NCI-H2107 treated with DMSO at 0.1 percent for 48 hours (cell line): ENCODE measurements around the gene RNASEH2B.

Experiments
- DNase-seq: peaks from one replicate; lab custom pipeline; 2025; ENCODE audit not compliant: unreplicated experiment; lab: John Stamatoyannopoulos, UW

RNASEH2B gene

GRCh38 chr13:50936679-50937078 lies 27.1 kb downstream of the RNASEH2B start:
- no peak for DNase-seq

GRCh38 chr13:50940509-50940908 lies 30.9 kb downstream of the RNASEH2B start:
- DNase-seq, result no peak

GRCh38 chr13:50941146-50941545 lies 31.6 kb downstream of the RNASEH2B start:
- no peak for DNase-seq

DNA sequence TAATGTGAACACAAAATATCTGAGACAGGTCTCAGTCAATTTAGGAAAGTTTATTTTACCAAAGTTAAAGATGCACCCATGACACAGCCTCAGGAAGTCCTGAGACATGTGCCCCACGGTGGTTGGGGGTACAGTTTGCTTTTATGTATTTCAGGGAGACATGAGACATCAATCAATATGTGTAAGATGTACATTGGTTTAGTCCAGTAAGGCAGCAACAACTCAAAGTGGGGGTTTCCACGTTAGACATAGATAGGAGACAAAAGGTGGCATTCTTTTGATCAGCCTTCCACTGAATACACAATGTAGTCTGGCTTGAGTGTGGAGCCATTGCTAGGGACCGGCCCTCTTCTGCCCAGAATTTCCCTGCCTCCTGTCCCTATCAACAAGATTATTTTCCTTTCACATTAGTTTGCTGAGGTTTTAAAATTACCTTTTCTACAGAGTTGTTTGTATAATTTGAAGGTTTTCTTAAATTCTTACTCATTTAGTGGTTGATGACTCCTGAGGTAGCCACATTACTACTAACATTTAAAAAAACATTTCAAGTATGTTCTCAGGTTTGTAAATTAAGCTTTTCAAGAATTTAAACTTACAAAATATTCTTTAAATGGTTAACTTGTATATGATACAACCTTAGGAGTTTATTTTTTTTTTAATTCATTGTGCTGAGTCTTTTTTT lies 33.2 kb downstream of the RNASEH2B start:
- DNase-seq, result no peak

- DNase-seq, result no peak
These were observed 36.1 kb downstream of the RNASEH2B start for GRCh38 chr13:50945669-50946068.

DNA sequence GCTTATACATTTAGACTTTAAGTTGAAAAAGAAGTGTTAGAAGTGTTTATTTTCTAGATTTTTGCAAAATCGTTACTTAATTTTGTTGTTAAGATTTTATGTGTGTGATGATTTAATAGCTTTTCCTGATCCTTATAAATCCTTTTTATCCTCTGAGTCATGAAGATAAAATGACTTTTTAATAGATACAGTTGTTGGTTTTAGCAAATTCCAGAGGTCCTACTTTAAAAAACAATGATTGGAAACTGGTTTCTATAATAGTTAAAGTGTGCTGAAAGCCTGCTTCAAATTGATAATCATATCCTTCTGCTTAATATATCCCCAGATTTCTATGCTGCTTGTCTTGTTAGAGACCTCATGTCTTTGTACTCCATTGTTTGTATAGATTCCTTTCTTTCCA lies 39.0 kb downstream of the RNASEH2B start:
- DNase-seq, result no peak

DNA sequence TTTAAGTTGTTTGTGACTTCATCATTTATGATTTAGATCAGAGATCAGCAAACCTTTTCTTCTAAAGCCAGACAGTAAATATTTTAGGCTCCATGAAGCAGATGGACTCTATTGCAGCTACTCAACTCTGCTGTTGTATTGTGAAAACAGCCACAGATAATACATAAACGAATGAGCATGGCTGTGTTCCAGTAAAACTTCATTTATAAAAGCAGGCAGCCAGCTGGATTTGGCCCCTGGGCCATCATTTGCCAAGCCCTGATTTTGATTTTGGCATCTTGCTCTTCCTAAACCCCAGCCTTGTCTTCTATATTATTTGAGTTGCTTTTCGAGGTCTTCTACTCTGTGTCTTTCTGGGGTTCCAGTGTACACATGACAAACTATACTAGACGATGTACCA lies 41.3 kb downstream of the RNASEH2B start:
- no peak for DNase-seq

DNA sequence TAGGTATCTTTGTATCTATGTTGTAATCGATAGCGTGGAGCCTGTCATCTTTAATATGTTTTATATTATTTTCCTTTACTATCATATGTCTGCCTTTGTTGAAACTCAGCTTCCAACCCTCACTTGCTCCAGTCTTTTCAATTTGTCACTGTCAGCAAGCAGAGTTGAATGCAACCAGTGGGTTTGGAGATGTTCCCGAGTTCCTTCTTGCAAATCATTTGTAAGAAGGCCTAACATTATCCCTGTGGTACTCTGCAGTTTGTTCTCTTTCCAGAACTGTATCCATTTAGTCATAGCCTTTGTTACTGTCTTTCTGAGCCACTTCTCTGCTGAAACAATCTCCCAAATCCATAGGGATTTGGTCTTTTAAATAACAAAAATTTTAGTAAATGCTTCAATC lies 41.8 kb downstream of the RNASEH2B start:
- DNase-seq, result no peak

DNA sequence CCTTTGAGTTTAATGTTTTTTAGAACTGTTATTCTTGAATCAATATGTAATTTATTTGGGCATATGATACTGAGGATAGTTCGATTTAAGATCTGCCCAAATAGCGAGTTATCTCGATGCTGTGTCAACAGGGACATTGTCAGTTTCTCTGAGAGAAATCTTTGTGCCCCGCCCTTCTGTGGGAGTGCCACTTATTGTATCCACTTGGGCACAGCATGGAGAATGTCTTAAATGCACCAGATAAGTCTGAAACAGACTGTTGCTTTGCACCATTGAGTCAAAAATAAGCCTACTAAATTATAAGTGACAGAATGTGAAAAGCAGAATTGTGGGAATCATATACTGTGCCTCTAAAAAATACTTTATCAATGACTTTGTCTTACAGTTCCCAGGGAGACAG lies 45.6 kb downstream of the RNASEH2B start:
- no peak for DNase-seq

GRCh38 chr13:50955798-50956197 lies 46.2 kb downstream of the RNASEH2B start:
- no peak for DNase-seq

- no peak for DNase-seq
These were observed 48.0 kb downstream of the RNASEH2B start for GRCh38 chr13:50957620-50958019.

GRCh38 chr13:50969691-50970090 lies 60.1 kb downstream of the RNASEH2B start:
- peak; percentile 88 for DNase-seq

- DNase-seq, result no peak
These were observed 61.4 kb downstream of the RNASEH2B start for GRCh38 chr13:50970956-50971355.

GRCh38 chr13:50974268-50974667 lies 64.7 kb downstream of the RNASEH2B start:
- no peak for DNase-seq

DNA sequence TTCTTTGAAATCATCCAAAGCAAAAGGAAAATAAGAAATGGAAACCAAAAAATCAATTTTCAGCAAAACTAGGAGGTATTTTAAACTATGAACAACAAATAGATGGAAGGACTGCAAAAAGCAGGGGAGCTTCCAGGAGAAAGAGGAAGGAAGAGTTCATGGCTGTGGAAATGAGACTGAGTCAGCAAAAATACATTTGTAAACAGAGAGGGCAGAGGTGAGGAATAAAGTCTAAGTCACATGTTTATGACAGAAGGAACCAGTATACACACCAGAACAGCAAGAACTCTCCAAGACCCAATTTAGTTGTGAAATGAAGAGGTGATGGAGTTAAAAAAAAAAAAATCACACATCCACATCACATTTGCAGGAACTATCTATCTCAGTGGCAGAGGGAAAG lies 69.6 kb downstream of the RNASEH2B start:
- DNase-seq, result no peak

- no peak for DNase-seq
These were observed 72.1 kb downstream of the RNASEH2B start for GRCh38 chr13:50981686-50982085.

- DNase-seq, result peak; percentile 20
These were observed 79.9 kb downstream of the RNASEH2B start for GRCh38 chr13:50989476-50989875.

DNA sequence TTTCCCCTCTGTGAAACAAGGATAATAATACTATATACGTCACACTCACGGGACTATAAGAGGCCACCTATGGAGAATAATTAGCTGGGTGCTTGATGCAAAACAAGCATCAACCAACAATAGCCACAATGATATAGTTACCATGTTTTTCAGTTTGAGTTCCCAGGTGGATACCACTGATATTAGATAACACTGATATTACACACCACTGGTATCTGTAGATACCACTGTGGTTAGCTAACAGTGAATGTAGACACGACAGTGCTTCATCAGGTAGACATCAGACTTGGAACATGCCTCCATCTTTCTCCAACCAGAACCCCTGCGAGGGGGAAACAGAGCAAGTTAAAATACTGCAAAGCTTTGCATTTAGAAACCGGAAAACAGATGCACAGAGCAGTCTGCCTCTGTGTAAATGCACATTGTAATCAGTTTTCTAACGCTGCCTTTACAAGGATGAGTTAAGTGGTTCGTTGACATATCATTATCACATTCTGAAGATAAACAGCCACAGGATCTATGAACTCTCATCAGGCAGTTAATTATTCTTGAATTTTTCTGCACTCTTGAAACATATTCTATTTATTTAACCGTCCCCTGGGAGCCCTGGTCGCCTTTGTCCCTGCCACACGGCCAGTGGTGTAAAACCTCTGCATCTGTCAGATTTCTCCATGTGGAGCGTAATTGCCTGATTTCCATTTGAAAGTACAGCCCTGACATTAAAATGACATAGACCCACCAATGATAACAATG lies 80.7 kb downstream of the RNASEH2B start:
- no peak for DNase-seq

DNA sequence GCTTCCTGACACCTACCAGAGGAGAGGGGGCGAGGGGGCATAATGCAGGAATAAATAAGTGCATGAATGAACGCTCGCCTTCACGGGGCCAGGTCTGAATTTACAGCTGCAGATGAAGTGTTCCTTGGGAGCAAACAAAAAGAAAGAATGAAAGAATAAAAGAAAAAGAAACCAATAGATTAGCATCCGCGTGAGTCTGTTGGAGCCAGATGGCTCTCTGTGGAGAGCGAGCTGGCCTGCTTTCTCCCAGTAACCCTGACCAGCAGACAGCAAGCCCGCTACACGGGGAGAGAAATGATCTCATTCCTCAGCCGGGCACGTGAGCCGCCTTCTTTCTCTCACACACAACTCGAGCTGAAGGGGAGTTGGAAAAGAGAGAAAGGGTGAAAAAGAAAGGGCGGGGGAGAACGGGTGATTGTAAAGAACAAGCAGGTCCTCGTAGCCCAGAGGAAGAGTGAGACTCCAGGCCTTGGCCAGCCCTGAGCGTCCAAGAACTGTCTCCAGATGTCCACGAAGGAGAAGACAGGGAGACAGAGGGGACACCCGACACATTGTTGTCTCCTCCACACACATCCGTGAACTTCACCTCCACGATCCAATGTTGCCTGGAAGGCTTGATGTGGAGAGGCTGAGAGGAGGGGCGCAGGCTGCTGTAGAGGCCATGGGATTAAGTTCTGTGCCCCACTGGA lies 81.4 kb downstream of the RNASEH2B start:
- DNase-seq, result peak; percentile 48

DNA sequence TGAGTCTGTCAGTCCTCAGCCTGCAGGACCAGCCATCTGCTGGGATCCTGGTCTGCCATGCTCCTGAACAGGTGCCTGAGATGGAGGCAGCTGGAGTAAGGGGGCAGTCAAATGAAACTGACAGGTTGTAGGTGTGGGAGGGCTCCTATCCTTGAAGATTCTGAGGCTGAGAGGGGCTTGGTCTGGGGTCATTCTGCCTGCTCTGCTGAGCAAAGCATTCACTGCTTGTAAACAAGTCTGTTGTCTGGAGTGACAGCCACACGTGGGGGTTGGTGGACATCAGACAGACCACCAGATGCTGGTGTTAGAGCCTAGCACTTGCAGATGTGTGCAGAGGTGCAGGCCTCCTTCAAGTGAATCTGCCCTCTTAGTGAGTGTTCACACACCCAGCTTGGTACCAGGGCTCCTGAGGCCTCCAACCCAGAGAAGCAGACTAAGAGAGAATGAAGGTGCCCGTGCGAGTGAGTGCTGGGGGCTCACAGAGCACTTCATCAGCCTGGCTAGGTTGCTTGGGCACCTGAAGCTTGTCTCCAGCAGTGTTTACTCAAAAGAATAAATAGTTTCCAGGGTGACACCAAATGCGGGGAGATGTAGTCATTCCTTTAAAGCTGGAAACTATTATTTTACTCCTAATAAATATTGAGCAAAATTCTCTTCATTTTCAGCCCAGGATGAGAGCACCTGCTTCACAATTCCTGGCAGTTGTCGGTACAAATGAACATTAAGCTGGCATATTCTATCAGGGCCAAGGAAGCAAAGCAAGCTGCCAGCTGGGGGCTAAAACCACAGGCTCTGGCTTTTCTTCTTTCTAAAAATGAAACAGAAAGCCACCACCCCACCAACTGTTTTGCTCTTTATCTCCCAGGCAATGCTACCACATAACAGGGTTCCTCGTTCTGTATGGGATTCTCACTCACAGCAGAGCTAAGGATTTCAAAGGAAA lies 82.3 kb downstream of the RNASEH2B start:
- DNase-seq, result peak; percentile 64

DNA sequence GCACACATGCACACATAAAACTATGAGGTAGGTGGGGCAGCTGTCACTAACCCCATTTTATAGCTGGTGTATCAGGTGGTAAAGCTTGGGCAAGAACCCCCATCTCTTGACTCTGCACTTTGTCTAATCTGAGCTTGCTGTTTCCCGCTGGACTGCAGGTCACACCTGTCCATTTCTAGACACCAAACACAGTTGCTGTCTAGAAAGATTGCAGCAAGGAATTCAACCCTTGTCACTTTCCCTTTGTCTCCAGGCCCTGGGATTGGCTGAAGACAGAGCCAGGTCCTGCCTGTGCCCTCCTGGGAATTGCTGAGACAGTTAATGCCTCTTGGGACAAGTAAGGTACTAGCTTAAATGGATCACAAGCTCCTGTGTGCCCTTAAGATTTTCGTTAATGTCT lies 83.8 kb downstream of the RNASEH2B start:
- peak; percentile 12 for DNase-seq
